Fibroblast of the conjunctiva (primary cell): ENCODE data around the gene MACROD2.
"Not testable (repeated sequence)": the region's sequence is repeated elsewhere in the genome, so short reads cannot be mapped to it uniquely, and the experiment has no call there.

Experiments
- DNase-seq: peaks from one replicate; pipeline ENCODE4 v3.0.0-alpha.2; 2010; ENCODE audit warnings: low read depth

Gene MACROD2

GRCh38 chr20:14412065-14412681, 416.9 kb downstream of the MACROD2 start:
- no peak for DNase-seq

DNA sequence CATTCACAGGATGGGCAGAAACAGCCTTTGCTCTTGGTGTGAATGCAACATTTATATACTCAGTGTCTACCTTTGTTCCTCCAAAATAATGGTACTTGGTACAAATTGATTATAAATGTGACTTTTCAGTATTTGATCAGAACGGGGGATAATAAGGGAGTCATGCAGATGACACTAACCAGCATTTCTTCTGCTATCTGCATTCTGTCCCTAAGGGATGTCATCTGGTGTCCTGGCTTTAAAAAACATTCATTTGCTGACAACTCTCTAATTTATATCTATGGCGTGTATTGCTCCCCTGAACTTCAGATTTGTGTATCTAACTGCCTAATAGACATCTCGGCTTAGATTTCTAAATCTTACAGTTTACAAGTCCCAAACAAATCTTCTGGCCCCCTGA, 418.5 kb downstream of the MACROD2 start:
- no peak for DNase-seq

DNA sequence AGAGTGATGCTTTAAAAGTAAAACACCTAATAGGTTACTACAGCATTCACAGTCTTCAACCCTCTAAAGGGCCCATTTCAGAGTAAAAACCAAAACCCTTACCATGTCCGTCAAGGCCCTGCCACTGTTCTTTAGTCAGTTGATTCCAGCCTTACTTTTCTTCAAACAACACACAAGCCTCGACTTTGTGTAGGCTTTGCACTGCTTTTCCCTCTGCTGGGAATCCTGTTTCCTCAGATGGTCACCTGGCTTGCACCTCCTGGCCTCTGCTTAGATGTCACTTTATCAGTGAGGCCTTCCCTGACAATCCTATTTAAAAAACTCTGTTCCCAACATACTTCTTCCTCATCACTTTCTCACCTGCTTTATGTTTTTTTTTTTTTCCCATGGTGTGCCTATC, 419.2 kb downstream of the MACROD2 start:
- DNase-seq, result no peak

DNA sequence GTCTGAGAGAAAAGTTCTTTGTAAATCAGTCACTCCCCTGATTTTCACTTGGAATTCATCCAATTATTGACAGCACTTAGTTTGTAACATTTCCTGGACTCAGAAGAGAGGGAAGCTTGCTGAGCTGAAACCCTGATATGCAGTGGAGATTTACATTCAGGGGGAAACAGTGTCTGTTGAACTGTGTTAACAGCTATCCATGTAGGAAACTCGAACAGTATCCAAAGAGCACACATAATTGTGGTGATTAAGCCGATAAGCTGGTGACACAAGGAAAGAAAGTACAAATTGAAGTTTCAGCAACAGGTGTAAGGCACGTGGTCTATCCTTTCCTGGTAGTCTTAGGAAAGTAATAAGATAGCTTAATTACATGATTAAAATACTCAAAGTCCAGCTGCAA, 420.2 kb downstream of the MACROD2 start:
- no peak for DNase-seq

- peak; percentile 50 for DNase-seq
These were observed 423.1 kb downstream of the MACROD2 start for GRCh38 chr20:14418376-14418775.

DNA sequence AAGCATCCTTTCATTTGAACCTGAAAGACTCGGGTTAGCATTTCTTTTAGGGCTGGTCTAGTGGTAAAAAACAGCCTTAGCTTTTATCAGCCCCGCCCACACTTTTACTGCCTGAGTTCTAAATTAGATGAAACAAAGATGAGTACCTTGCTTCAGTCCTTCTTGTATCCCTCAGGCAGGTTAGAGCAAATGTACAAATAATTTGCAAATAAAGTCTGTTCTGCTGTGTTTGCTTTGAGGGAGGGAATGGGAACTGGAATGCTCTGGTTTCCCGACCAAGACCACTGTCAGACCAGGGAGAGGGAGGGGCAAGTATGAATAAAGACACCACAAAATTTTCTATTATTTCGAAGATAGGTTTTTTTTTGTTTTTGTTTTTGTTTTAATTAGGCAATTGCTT, 427.6 kb downstream of the MACROD2 start:
- no peak for DNase-seq

GRCh38 chr20:14431568-14431967, 436.3 kb downstream of the MACROD2 start:
- no peak for DNase-seq

DNA sequence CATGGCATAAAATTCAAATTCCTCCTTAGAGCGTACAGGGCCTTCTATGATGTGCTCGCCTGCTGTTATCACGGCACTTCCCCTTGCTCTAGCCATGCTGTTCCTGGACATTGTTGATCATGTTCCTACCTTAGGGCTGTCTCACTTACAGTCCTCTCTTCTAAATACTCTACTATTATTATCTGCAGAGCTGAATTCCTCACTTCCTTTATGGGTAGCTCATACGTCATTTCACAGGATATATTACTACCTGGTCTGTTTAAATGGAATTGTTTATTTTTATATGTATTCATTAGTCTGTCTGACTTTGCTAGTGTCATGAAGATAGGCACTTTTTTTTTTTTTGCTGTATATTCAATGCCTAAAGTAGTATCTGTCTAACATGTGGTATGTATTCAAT, 436.8 kb downstream of the MACROD2 start:
- DNase-seq, result no peak

DNA sequence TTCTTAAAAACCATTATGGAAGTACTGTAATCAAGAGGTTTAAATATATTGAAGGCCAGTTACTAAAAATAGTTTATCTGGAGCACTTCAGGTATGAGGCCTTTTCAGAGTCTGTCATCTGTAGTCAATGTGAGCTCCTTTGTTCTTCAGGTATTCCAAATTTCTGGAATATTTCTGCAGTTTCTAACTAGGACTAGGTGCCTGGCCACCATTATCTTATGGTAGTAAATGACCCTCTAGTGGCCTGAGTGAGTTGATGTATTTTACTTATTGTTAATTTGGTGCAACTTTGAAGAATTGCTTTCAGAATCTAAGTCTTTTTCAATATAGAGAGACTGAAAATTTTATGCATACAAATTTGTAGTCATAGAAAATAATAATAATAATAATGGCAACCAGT, 437.3 kb downstream of the MACROD2 start:
- no peak for DNase-seq

DNA sequence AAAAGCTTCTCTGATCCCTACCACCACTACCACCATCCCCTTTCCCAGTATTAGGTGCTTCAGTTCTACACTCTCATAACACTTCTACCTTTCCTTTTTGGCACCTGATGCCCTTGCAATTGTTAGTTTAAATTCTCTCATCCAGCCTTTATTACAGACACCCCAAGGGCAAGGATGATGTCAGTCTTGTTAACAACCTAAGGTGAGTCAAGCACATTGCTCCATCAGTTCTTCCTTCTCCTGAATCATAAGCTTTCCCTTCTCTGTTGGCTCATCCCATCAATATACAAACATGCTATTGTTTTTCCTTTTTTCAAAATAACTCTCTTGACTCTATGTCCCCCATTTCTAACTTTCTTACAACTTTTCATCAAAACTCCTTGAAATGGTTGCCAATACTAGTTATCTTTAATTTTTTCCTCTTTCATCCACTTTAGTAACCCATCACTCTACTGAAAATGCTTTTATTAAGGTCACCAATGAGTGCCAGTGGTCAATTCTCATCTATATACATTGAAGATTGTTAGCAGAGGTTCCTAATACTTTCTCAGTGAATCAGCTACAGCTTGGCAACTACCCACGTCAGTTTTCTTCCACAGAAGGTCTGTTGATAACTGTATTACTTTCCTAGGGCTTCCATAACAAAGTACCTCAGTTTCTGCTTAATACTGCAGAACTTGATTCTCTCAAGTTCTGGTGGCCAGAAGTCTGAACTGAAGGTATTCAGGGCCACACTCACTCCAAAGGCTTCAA, 439.2 kb downstream of the MACROD2 start:
- DNase-seq, result no peak

DNA sequence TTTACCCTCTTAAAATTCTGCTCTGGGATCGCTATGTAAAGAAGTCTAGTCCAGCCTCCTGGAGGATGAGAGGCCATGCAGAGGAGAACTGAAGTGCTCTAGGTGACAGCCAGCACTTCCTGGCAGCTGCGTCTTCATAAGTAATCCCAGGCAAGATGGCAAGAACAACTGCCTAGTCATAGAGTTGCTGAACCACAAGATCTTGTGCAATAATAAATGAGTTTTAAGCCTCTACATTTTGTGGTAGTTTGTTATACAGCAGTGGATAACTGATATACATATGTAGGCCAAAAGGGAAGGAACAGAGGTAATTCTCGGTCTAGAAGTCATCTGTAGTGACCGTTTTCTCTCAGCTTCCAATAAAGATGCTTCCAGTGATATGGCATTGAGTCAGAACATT, 445.9 kb downstream of the MACROD2 start:
- DNase-seq, result no peak

- DNase-seq, result no peak
These were observed 448.8 kb downstream of the MACROD2 start for GRCh38 chr20:14444106-14444505.

GRCh38 chr20:14445310-14445709, 450.0 kb downstream of the MACROD2 start:
- no peak for DNase-seq

DNA sequence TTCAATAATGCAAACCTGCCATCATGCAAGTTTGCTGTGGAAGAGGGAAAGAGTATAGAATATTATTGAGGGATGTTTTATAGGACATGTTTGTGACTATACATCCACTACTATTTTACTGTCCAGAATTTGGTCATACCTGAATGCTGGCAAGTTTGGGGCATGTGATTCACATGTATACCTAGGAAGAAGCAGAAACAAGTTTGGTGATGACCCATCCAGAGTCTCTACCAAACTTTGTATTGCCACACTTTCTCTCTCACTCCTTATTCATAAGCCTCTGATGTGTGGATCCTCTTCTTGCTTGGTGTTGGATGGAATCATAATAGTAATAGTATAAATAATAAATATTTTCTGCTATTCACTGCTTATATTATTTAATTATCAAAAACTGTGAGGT, 450.6 kb downstream of the MACROD2 start:
- DNase-seq, result no peak

DNA sequence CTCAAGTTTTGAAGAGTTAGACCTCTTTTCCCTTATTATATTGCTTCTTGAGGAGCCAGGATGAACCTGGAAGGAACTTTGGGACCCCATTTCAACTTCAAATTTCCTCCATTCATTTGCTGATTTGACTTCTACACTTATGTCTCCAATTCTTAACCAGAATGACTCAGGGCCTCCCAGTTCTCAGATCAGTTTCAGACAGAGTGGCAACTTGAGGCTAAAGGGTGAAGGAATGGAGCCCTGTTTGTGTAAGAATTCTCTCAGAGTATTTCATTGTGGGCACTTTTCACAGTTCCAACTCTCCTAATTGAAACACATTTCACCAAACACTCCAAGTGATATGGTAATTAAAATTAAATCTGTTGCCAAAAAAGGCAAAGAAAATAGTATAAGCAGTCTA, 451.1 kb downstream of the MACROD2 start:
- DNase-seq, result no peak

DNA sequence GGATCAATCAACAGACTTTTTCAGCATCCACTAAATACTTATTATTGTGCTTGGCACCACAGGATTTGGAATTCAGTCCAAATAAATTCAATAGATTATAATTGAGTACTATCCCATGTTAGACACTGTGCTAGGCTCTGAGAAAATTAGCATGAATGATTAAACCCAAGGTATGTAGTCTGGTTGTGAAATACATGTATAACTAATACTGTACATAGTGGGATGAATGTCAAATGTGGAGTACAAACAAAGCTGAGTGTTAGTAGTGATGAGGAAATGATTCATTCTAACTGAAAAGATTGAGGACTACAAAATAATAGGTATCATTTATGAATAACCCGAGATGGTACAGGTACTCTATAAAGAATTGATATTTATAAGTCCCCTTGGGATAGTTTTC, 454.0 kb downstream of the MACROD2 start:
- DNase-seq, result no peak

DNA sequence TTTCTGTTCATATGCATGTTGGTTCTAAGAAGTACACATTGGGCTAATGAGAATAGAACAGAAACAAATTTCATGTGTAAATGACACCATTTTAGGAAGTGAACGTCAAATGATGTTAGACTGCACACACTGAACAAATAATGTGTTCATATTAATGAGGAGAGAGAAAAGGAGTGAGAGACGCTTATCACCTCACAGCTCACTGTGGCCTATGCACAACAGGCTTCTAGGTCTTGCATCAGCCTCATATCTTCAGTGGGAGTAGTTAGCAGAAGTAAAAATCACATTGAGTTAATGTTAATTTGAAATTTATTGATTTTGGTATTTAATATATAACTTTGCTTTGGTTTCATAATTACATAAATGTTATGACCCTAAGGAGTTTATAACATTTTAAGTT, 454.9 kb downstream of the MACROD2 start:
- no peak for DNase-seq

GRCh38 chr20:14451458-14451857, 456.1 kb downstream of the MACROD2 start:
- no peak for DNase-seq

- no peak for DNase-seq
These were observed 457.9 kb downstream of the MACROD2 start for GRCh38 chr20:14453259-14453658.

DNA sequence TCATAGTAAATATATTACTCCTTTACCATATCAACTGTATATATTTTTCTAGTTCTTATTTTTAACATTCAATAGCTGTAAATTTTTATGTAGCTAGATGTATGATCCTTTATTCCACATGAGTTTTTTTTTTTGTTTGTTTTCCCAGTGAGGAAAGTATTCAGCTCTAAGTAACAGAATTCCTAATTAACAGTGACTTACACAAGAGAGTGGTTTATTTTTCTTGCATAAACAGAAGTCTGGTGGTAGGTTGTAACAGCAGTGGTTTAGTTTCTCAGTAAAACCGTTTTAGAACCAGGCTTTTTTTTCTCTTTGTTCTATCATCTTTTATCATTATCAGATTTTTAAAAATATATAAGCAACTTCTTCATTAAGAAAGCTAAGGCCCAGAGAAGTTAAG, 459.0 kb downstream of the MACROD2 start:
- DNase-seq, result no peak

DNA sequence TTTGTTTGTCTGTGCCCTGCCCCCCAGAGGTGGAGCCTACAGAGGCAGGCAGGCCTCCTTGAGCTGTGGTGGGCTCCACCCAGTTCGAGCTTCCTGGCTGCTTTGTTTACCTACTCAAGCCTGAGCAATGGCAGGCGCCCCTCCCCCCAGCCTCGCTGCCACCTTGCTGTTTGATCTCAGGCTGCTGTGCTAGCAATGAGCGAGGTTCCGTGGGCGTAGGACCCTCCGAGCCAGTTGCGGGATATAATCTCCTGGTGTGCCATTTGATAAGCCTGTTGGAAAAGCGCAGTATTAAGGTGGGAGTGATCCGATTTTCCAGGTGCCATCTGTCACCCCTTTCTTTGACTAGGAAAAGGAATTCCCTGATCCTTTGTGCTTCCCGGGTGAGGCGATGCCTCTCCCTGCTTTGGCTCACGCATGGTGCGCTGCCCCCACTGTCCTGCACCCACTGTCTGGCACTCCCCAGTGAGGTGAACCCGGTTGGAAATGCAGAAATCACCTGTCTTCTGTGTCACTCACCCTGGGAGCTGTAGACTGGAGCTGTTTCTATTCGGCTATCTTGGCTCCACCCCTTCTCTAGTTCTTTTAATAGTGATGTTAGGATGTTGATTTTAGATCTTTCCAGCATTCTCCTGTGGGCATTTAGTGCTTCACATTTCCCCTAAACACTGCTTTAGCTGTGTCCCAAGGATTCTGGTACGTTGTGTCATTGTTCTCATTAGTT, 471.9 kb downstream of the MACROD2 start:
- not testable (repeated sequence) for DNase-seq

DNA sequence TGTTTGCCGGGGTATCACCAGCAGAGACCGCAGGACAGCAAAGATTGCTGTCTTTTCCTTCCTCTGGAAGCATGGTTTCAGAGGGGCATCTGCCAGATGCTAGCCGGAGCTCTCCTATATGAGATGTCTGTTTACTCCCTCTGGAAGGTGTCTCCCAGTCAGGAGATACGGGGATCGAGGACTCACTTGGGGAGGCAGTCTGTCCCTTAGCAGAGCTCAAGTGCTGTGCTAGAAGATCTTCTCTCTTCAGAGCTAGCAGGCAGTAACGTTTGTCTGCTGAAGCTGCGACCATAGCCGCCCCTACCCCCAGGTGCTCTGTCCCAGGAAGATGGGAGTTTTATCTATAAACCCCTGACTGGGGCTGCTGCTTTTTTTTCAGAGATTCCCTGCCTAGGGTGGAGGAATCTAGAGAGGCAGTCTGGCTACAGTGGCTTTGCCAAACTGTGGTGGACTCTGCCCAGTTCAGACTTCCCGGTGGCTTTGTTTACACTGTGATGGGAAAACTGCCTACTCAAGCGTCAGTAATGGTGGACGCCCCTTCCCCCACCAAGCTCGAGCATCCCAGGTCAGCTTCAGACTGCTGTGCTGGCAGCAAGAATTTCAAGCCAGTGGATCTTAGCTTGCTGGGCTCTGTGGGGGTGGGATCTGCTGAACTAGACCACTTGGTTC, 475.0 kb downstream of the MACROD2 start:
- DNase-seq, result no peak
